GM18499 (cell line): ENCODE data around the gene GBP1.
"Not testable (repeated sequence)": the region's sequence is repeated elsewhere in the genome, so short reads cannot be mapped to it uniquely, and the experiment has no call there.

Experiments
- ATAC-seq: cut with Tn5 transposase; IDR thresholded peaks from one replicate; pipeline ENCODE4 v1.9.1; 2021; ENCODE audit warnings: moderate number of reproducible peaks; ENCODE audit not compliant: insufficient read depth, unreplicated experiment

Gene GBP1

GRCh38 chr1:89065079-89065868 lies at the start of gene GBP1:
GBP1 (minus strand) TSS chr1:89065208; CDS start chr1:89063234, 1,974 bp downstream.
- no peak for ATAC-seq

GRCh38 chr1:89114662-89115061 lies 49.7 kb upstream of the GBP1 start:
- ATAC-seq: no peak

GRCh38 chr1:89112871-89113613 lies 48.0 kb upstream of the GBP1 start:
- ATAC-seq: no peak

- no peak for ATAC-seq
These were observed 39.7 kb upstream of the GBP1 start for GRCh38 chr1:89104687-89105086.

- no peak for ATAC-seq
These were observed 39.1 kb upstream of the GBP1 start for GRCh38 chr1:89104147-89104546.

- no peak for ATAC-seq
These were observed 37.0 kb upstream of the GBP1 start for GRCh38 chr1:89102021-89102420.

- ATAC-seq: no peak
These were observed 35.4 kb upstream of the GBP1 start for GRCh38 chr1:89100412-89100811.

- no peak for ATAC-seq
These were observed 33.8 kb upstream of the GBP1 start for GRCh38 chr1:89098857-89099256.

GRCh38 chr1:89095737-89096136 lies 30.7 kb upstream of the GBP1 start:
- no peak for ATAC-seq

GRCh38 chr1:89089962-89090361 lies 25.0 kb upstream of the GBP1 start:
- ATAC-seq: no peak

GRCh38 chr1:89088572-89088971 lies 23.6 kb upstream of the GBP1 start:
- no peak for ATAC-seq

- no peak for ATAC-seq
These were observed 22.2 kb upstream of the GBP1 start for GRCh38 chr1:89087241-89087640.

GRCh38 chr1:89085781-89086180 lies 20.8 kb upstream of the GBP1 start:
- no peak for ATAC-seq

- no peak for ATAC-seq
These were observed 16.0 kb upstream of the GBP1 start for GRCh38 chr1:89081005-89081404.

GRCh38 chr1:89080068-89080467 lies 15.1 kb upstream of the GBP1 start:
- not testable (repeated sequence) for ATAC-seq

GRCh38 chr1:89072466-89073065 lies 7.6 kb upstream of the GBP1 start:
- ATAC-seq: not testable (repeated sequence)

GRCh38 chr1:89070509-89070908 lies 5.5 kb upstream of the GBP1 start:
- no peak for ATAC-seq

GRCh38 chr1:89069951-89070350 lies 4.9 kb upstream of the GBP1 start:
- ATAC-seq: no peak

GRCh38 chr1:89068291-89068690 lies 3.3 kb upstream of the GBP1 start:
- ATAC-seq: no peak

- ATAC-seq: no peak
These were observed 376 bp downstream of the GBP1 start for GRCh38 chr1:89064632-89065031.

- ATAC-seq: no peak
These were observed 1.9 kb downstream of the GBP1 start for GRCh38 chr1:89063094-89063493.
